NCI-H1092 treated with DMSO at 0.1 percent for 48 hours (cell line): ENCODE results near the gene PPP1R13L.
"Not testable (repeated sequence)": the region's sequence is repeated elsewhere in the genome, so short reads cannot be mapped to it uniquely, and the experiment has no call there.

Source experiments
- DNase-seq: peaks from one replicate; lab custom pipeline; 2025; lab: John Stamatoyannopoulos, UW

PPP1R13L gene

GRCh38 chr19:45404557-45405434, at the start of gene PPP1R13L:
Gene PPP1R13L, minus strand, starts transcription at chr19:45405069. Its CDS starts 6,751 bp downstream, at chr19:45398318.
- peak; percentile 19 for DNase-seq

GRCh38 chr19:45451850-45452387, 47.0 kb upstream of the PPP1R13L start:
- DNase-seq: no peak

- DNase-seq: no peak
These were observed 46.4 kb upstream of the PPP1R13L start for GRCh38 chr19:45451131-45451849.

GRCh38 chr19:45450012-45450333, 45.1 kb upstream of the PPP1R13L start:
- DNase-seq: no peak

- no peak for DNase-seq
These were observed 44.0 kb upstream of the PPP1R13L start for GRCh38 chr19:45448887-45449299.

GRCh38 chr19:45448425-45448756, 43.5 kb upstream of the PPP1R13L start:
- no peak for DNase-seq

GRCh38 chr19:45446944-45447343, 42.1 kb upstream of the PPP1R13L start:
- DNase-seq: no peak

GRCh38 chr19:45446295-45446694, 41.4 kb upstream of the PPP1R13L start:
- peak; percentile 8 for DNase-seq

GRCh38 chr19:45445139-45445538, 40.3 kb upstream of the PPP1R13L start:
- DNase-seq: no peak

GRCh38 chr19:45444318-45445041, 39.6 kb upstream of the PPP1R13L start:
- DNase-seq: no peak

- no peak for DNase-seq
These were observed 38.8 kb upstream of the PPP1R13L start for GRCh38 chr19:45443462-45444317.

- DNase-seq: no peak
These were observed 38.1 kb upstream of the PPP1R13L start for GRCh38 chr19:45442778-45443461.

GRCh38 chr19:45442408-45442777, 37.5 kb upstream of the PPP1R13L start:
- DNase-seq: no peak

GRCh38 chr19:45440873-45441654, 36.2 kb upstream of the PPP1R13L start:
- DNase-seq: no peak

- no peak for DNase-seq
These were observed 35.4 kb upstream of the PPP1R13L start for GRCh38 chr19:45440259-45440638.

GRCh38 chr19:45439569-45440258, 34.8 kb upstream of the PPP1R13L start:
- peak; percentile 32 for DNase-seq

GRCh38 chr19:45439190-45439568, 34.3 kb upstream of the PPP1R13L start:
- DNase-seq: no peak

GRCh38 chr19:45437328-45437727, 32.5 kb upstream of the PPP1R13L start:
- no peak for DNase-seq

- DNase-seq: not testable (repeated sequence)
These were observed 27.7 kb upstream of the PPP1R13L start for GRCh38 chr19:45432543-45432942.

GRCh38 chr19:45431008-45431407, 26.1 kb upstream of the PPP1R13L start:
- DNase-seq: not testable (repeated sequence)
